ENCODE measurements around the gene C6orf163. TPM values are rescaled to one million over a fixed set of nuclear protein-coding genes. Genes with fewer than 3 reads are reported as not detected.

Gene C6orf163
- total RNA-seq, 1 donor from 2014 or later, result 1.4 TPM

GRCh38 chr6:87397656-87398055 lies 53.0 kb downstream of the C6orf163 start:
- ATAC-seq, result no peak
- intact Hi-C loops (cut with DNase I), result no loop called here

GRCh38 chr6:87401832-87402231 lies 57.2 kb downstream of the C6orf163 start:
- DNase-seq (ENCODE audit: missing footprints) (no peak), ATAC-seq (no peak)
- intact Hi-C loops (cut with DNase I), result no loop called here

More at GRCh38 chr6:87397656-87398055, 53.0 kb downstream of the C6orf163 start:
- no peak for DNase-seq (ENCODE audit: missing footprints)

GRCh38 chr6:87407561-87407900 lies 62.9 kb downstream of the C6orf163 start:
- intact Hi-C loops (cut with DNase I), result no loop called here
- ATAC-seq (peak; percentile 61), DNase-seq (ENCODE audit: missing footprints) (no peak)

- DNase-seq (ENCODE audit: missing footprints) (peak; percentile 94), ATAC-seq (peak; percentile 94)
- intact Hi-C loops (cut with DNase I), result loop anchor here (2.0 kb wide), 1 partner anchor 65 kb away; the partner anchor contains the start of gene SLC35A1
Observed at GRCh38 chr6:87407901-87408720, 63.5 kb downstream of the C6orf163 start, which contains the start of gene CFAP206. Gene CFAP206, plus strand, starts transcription at chr6:87407972. Its CDS starts 1,868 bp downstream, at chr6:87409840.

- no peak for ATAC-seq
- DNase-seq (ENCODE audit: missing footprints), result no peak
- intact Hi-C loops (cut with DNase I), result loop anchor here (2.0 kb wide), 1 partner anchor 64 kb away; the partner anchor contains the start of gene SLC35A1
Observed at GRCh38 chr6:87408721-87409155, 64.1 kb downstream of the C6orf163 start.

Other genes starting within 250 kb of the C6orf163 start
- gene CGA, start 249.7 kb upstream of the C6orf163 start, total RNA-seq, result 0.49 TPM
- gene ZNF292, start 189.2 kb upstream of the C6orf163 start, total RNA-seq, result 35.0 TPM
- gene SMIM8, start 22.2 kb upstream of the C6orf163 start, total RNA-seq, result 10.9 TPM
- gene GJB7, start 15.5 kb upstream of the C6orf163 start, total RNA-seq, result not detected
- 0.11 TPM for gene CFAP206, start 63.2 kb downstream of the C6orf163 start, total RNA-seq
- 10.9 TPM for gene SLC35A1, start 128.2 kb downstream of the C6orf163 start, total RNA-seq
- gene RARS2, start 245.2 kb downstream of the C6orf163 start, total RNA-seq, result 18.3 TPM
- gene ORC3, start 245.3 kb downstream of the C6orf163 start, total RNA-seq, result 18.9 TPM